ENCODE measurements around the gene CEP55.
A peak's percentile ranks its signal among the peaks of the same experiment; 100 is the strongest.

Gene CEP55

DNA sequence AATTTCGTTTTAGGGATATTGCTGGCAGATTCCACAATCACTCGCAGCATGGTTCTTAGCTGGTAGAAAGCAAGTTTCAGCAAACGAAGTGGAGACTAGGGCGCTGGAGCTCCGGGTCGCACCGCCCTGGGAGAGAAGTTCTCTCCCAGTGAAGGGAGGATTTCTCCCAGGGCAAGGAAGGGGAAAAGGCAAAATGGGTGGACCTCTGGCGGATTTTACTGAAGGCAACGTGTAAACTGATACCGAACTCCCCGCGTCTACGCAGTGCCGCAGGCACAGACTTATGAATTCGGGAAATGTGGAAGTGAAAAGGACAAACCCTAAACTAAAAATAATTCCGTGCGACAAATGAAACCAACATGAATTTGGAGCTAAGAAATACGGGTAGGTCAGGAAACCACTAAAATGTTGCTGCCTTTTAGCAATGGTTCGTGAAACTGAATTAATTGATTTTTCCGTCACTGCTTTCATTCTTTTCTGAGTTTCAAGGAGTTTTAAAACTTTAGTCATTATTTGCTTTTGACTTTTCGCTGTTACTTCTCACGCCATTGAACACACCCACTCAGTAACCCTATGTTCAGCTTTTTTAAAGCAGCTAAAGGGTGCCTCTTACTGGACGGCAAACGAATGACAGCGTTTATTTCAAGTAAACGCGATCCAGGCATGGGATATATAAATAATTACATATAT, 14.1 kb upstream of the CEP55 start, which contains the start of gene MYOF:
MYOF (minus strand) TSS at position 190 of the 690 bp plus-strand sequence; CDS start at position 50, 140 bp downstream.
- Mint-ChIP-seq H3K4me1 (ENCODE audit: low read depth) (peaks cover 27% of the 10 kb centered on the region), H3K27ac (peak within 1 kb of the TSS; percentile 98), H3K4me3 (peak within 1 kb of the TSS; percentile 98), H3K9me3 (no peaks in the 10 kb centered on the region), H3K36me3 (ENCODE audit: low read depth) (no peaks in the 10 kb centered on the region), H3K27me3 (peaks cover 26% of the 10 kb centered on the region)

GRCh38 chr10:93485690-93486089, 10.7 kb upstream of the CEP55 start:
- H3K36me3 Mint-ChIP-seq (ENCODE audit: low read depth), result no peaks in the 10 kb centered on the region
- H3K9me3 Mint-ChIP-seq, result no peaks in the 10 kb centered on the region
- H3K4me3 Mint-ChIP-seq, result no peak overlapping the region
- peaks cover 32% of the 10 kb centered on the region for H3K27me3 Mint-ChIP-seq
- peaks cover 20% of the 10 kb centered on the region for H3K4me1 Mint-ChIP-seq (ENCODE audit: low read depth)
- no peak overlapping the region for H3K27ac Mint-ChIP-seq

- Mint-ChIP-seq H3K9me3 (no peaks in the 10 kb centered on the region), H3K27me3 (peaks cover 23% of the 10 kb centered on the region), H3K4me1 (ENCODE audit: low read depth) (no peaks in the 10 kb centered on the region), H3K4me3 (no peak overlapping the region), H3K36me3 (ENCODE audit: low read depth) (no peaks in the 10 kb centered on the region), H3K27ac (no peak overlapping the region)
These were observed 7.4 kb upstream of the CEP55 start for GRCh38 chr10:93488956-93489528.

DNA sequence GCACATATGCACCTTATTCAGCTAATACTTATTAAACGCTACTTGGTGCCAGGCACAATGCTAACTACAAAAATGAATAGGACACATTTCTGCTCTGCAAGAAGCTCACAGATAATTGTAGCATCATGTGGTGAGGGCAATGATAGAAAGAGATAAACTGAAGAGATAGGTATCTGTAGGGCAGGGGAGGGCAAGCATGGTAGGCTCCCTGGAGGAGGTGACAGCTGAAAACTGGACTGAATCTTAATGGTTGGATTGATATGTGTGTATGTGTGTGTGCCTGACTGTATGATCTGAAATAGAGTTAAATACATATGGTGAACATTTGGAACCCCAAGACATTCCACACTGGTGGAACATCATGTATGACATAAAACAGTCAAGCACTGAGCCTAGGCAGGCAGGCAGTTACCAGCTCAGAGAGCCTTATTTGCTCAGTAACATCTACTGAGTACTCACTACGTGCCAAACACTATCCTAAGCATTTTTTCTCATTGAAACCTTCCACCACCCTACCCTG, 4.8 kb upstream of the CEP55 start:
- no peak overlapping the region for H3K27ac Mint-ChIP-seq
- H3K4me1 Mint-ChIP-seq (ENCODE audit: low read depth), result peaks cover 5% of the 10 kb centered on the region
- H3K4me3 Mint-ChIP-seq, result no peak overlapping the region

GRCh38 chr10:93493162-93493561, 3.2 kb upstream of the CEP55 start:
- peaks cover 4% of the 10 kb centered on the region for H3K36me3 Mint-ChIP-seq (ENCODE audit: low read depth)
- H3K27me3 Mint-ChIP-seq, result peaks cover 13% of the 10 kb centered on the region
- peaks cover 19% of the 10 kb centered on the region for H3K4me1 Mint-ChIP-seq (ENCODE audit: low read depth)
- no peak overlapping the region for H3K4me3 Mint-ChIP-seq
- H3K9me3 Mint-ChIP-seq, result no peaks in the 10 kb centered on the region
- H3K27ac Mint-ChIP-seq, result no peak overlapping the region

More for the DNA sequence above, 4.8 kb upstream of the CEP55 start:
- Mint-ChIP-seq H3K36me3 (ENCODE audit: low read depth) (no peaks in the 10 kb centered on the region), H3K27me3 (peaks cover 17% of the 10 kb centered on the region), H3K9me3 (no peaks in the 10 kb centered on the region)

GRCh38 chr10:93494494-93494893, 1.9 kb upstream of the CEP55 start:
- Mint-ChIP-seq H3K27ac (no peak overlapping the region), H3K4me3 (no peak overlapping the region), H3K36me3 (ENCODE audit: low read depth) (peaks cover 8% of the 10 kb centered on the region), H3K9me3 (no peaks in the 10 kb centered on the region), H3K27me3 (peaks cover 8% of the 10 kb centered on the region), H3K4me1 (ENCODE audit: low read depth) (peaks cover 30% of the 10 kb centered on the region)

DNA sequence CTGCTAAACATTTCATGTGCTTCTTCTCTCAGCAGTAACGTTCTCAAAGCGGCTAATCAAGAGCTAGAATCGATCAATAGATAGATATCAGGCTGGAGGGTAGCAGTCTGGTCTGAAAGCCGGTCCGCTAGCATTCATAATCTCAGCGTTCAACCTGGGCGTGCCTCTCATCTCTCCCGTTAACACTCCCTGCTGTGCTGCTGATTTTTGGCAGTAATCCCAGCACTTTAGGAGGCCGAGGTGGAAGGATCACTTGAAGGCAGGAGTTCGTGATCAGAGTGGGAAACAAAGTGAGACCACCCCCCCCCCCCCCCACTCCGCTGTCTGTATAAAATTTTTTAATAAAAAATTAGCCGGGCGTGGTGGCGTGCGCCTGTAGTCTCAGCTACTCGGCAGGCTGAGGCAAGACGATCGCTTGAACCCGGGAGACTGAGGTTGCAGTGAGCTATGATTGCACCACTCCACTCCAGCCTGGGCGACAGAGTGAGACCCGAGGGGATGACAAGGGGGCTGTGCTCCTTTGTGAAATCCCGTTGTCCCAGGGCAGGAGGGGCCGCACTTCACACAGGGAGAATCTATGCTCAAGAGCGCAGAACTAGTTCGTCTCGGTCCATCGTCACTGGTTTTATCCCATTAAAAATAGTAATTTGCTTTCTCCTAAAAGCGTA, 624 bp upstream of the CEP55 start:
- H3K27ac Mint-ChIP-seq, result peak overlapping the region; percentile 73
- H3K36me3 Mint-ChIP-seq (ENCODE audit: low read depth), result peaks cover 21% of the 10 kb centered on the region
- peaks cover 30% of the 10 kb centered on the region for H3K4me1 Mint-ChIP-seq (ENCODE audit: low read depth)
- peaks cover 8% of the 10 kb centered on the region for H3K27me3 Mint-ChIP-seq
- H3K9me3 Mint-ChIP-seq, result no peaks in the 10 kb centered on the region
- peak overlapping the region; percentile 90 for H3K4me3 Mint-ChIP-seq

- Mint-ChIP-seq H3K9me3 (no peaks in the 10 kb centered on the region), H3K27ac (peak overlapping the region; percentile 33), H3K4me1 (ENCODE audit: low read depth) (peaks cover 33% of the 10 kb centered on the region), H3K36me3 (ENCODE audit: low read depth) (peaks cover 38% of the 10 kb centered on the region), H3K27me3 (peaks cover 8% of the 10 kb centered on the region), H3K4me3 (peak overlapping the region; percentile 90)
These were observed 1.8 kb downstream of the CEP55 start for GRCh38 chr10:93498166-93498565.

DNA sequence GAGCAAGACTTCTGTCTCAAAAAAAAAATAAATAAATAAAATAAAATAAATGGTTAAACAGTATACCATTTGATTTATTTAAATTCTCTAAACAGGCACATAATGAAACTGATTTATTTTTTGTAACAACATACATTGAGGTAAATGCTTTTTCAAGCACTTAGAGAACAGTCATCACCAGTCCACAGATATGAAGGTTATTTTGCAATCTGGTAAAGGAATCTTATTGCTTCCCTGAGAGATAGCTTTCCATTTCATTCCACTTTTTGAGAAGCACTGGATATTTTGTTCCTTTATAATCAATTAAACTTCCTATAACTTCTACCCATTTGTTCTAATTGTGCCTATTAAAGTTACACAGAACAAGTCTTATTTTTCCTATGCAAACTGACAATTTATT, 5.2 kb downstream of the CEP55 start:
- Mint-ChIP-seq H3K9me3 (no peaks in the 10 kb centered on the region), H3K36me3 (ENCODE audit: low read depth) (peaks cover 60% of the 10 kb centered on the region), H3K27me3 (no peaks in the 10 kb centered on the region), H3K4me3 (no peak overlapping the region), H3K27ac (no peak overlapping the region), H3K4me1 (ENCODE audit: low read depth) (peaks cover 31% of the 10 kb centered on the region)

- Mint-ChIP-seq H3K36me3 (ENCODE audit: low read depth) (peaks cover 68% of the 10 kb centered on the region), H3K27ac (no peak overlapping the region), H3K27me3 (no peaks in the 10 kb centered on the region), H3K4me3 (no peak overlapping the region), H3K9me3 (no peaks in the 10 kb centered on the region), H3K4me1 (ENCODE audit: low read depth) (peaks cover 18% of the 10 kb centered on the region)
These were observed 6.7 kb downstream of the CEP55 start for GRCh38 chr10:93503075-93503474.

DNA sequence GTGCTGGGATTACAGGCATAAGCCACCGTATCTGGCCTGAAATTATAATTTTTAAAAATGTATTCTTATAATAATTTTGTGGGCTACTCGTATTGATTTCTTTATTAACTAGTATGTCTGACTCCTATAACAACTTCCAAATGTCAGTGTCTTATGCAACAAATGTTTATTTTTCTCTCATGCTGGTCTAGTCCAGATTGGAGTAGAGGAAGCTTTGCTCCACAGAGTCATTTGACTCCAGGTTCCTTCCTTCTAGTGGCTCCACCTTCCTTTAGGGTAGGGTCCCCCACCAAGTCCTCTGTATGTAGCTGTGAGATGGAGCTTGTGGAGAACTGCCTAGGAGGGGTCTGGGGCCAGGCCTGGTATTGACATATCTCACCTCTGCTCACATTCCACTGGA, 8.7 kb downstream of the CEP55 start:
- H3K27me3 Mint-ChIP-seq, result no peaks in the 10 kb centered on the region
- H3K9me3 Mint-ChIP-seq, result no peaks in the 10 kb centered on the region
- H3K36me3 Mint-ChIP-seq (ENCODE audit: low read depth), result peaks cover 69% of the 10 kb centered on the region
- H3K4me3 Mint-ChIP-seq, result no peak overlapping the region
- peaks cover 9% of the 10 kb centered on the region for H3K4me1 Mint-ChIP-seq (ENCODE audit: low read depth)
- H3K27ac Mint-ChIP-seq, result no peak overlapping the region

DNA sequence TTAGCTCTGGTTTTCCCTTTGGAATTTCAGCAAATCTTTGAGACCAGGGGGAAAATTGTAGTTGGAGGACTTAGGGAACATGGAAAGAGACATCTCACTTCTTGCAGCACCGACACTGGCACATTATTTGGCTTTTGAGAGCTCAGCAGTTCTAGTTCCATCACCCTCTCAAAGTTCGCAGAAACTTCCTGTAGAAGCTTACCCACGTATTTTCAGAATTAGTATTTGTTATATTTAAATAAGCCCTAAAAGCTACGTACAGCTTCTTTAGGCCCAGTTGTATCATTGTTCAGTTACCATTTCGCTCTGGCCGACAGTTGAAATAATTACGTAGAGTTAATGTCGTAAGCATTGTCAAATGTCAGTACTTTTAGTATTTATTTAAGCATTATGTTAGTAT, 13.4 kb downstream of the CEP55 start:
- Mint-ChIP-seq H3K4me1 (ENCODE audit: low read depth) (peaks cover 6% of the 10 kb centered on the region), H3K27me3 (no peaks in the 10 kb centered on the region), H3K36me3 (ENCODE audit: low read depth) (peaks cover 49% of the 10 kb centered on the region), H3K4me3 (no peak overlapping the region), H3K27ac (no peak overlapping the region), H3K9me3 (no peaks in the 10 kb centered on the region)

DNA sequence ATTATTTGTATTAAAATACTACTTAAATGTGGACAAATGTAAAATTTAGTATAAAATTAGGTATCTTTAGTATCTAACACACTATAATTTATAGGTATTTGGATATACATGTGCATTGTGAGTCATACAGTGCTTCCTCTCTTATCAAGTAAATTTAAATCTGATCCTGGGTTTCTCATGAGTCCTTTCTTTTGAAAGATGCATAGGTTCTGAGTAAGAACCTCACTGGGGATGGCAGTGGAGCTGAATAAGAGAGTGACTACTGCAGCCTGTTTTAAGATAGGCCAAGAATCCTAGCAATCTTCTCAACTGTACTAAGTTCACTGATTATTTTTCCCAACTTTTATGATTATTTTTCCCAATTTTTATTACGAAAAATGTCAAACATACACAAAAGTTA, 16.2 kb downstream of the CEP55 start:
- peaks cover 52% of the 10 kb centered on the region for H3K36me3 Mint-ChIP-seq (ENCODE audit: low read depth)
- H3K4me3 Mint-ChIP-seq, result no peak overlapping the region

DNA sequence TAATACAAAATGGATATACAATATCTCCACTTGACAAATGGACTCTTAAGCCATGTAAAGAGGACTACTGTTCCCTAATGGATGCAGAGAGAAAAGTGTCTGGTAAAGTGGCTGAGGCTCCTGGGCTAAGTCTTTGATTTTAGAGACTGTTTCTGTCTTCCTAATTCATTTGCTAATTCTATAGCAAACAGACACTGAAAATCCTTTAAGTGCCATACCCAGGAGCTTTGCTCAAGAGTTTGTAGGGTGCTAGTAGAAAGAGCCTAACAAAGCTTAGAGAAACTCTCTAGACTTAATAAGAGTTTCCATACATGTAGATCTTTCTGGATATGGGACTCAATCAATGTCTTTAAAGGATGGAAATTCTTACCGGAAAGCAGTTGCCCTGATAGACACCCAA, 16.7 kb downstream of the CEP55 start:
- H3K4me3 Mint-ChIP-seq, result no peak overlapping the region
- H3K27ac Mint-ChIP-seq, result no peak overlapping the region
- H3K27me3 Mint-ChIP-seq, result no peaks in the 10 kb centered on the region
- peaks cover 3% of the 10 kb centered on the region for H3K4me1 Mint-ChIP-seq (ENCODE audit: low read depth)
- peaks cover 49% of the 10 kb centered on the region for H3K36me3 Mint-ChIP-seq (ENCODE audit: low read depth)
- H3K9me3 Mint-ChIP-seq, result no peaks in the 10 kb centered on the region

More for the DNA sequence above, 16.2 kb downstream of the CEP55 start:
- H3K27ac Mint-ChIP-seq, result no peak overlapping the region
- H3K9me3 Mint-ChIP-seq, result no peaks in the 10 kb centered on the region
- peaks cover 3% of the 10 kb centered on the region for H3K4me1 Mint-ChIP-seq (ENCODE audit: low read depth)
- no peaks in the 10 kb centered on the region for H3K27me3 Mint-ChIP-seq

DNA sequence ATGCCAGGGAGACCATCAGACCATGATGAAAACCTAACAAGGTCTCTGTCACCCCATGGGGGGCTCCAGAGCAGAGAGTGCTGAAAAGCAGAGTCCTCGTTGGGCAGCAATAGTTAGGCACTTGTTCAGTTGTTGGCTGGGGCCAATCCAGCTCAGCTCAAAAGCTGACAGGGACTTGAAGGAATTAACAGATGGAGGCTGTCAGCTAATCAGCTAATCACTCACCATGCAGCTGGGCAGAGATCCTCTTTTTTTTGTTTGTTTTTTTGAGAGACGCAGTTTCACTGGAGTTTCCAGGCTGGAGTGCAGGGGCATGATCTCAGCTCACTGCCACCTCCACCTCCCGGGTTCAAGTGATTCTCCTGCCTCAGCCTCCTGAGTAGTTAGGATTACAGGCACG, 18.1 kb downstream of the CEP55 start:
- Mint-ChIP-seq H3K4me1 (ENCODE audit: low read depth) (peaks cover 2% of the 10 kb centered on the region), H3K27me3 (no peaks in the 10 kb centered on the region), H3K9me3 (no peaks in the 10 kb centered on the region), H3K27ac (peak overlapping the region; percentile 75), H3K4me3 (no peak overlapping the region), H3K36me3 (ENCODE audit: low read depth) (peaks cover 53% of the 10 kb centered on the region)
